IPS DF 6.9 (cell line): Measurements from ENCODE around the gene ITGA11.

Source experiments
- DNase-seq: peaks from one replicate; pipeline ENCODE4 v3.0.0-alpha.2; 2013; ENCODE audit warnings: low read depth, low spot score
- H3K27ac ChIP-seq: one replicate; pipeline ENCODE4 v1.5.1; 2013; ENCODE audit warnings: low read length, control low read depth
- H3K27me3 ChIP-seq: 2 replicates; pipeline ENCODE4 v1.6.1; 2013; ENCODE audit warnings: mild to moderate bottlenecking, low read length; ENCODE audit not compliant: control insufficient read depth, insufficient read depth
- H3K36me3 ChIP-seq: 2 replicates; pipeline ENCODE4 v1.6.1; 2013; ENCODE audit warnings: low read length; ENCODE audit not compliant: control insufficient read depth, insufficient read depth
- H3K4me1 ChIP-seq: 2 replicates; pipeline ENCODE4 v1.6.1; 2013; ENCODE audit warnings: low read length; ENCODE audit not compliant: control insufficient read depth, insufficient read depth
- H3K4me3 ChIP-seq: 2 replicates; pipeline ENCODE4 v1.5.1; 2013; ENCODE audit warnings: mild to moderate bottlenecking, low read length
- H3K9me3 ChIP-seq: 2 replicates; pipeline ENCODE4 v1.6.1; 2013; ENCODE audit warnings: low read length, inconsistent platforms; ENCODE audit not compliant: control insufficient read depth, insufficient read depth
- WGBS: extraction: QIAGEN DNeasy Blood & Tissue Kit; methylation state at CpG from one replicate; pipeline ENCODE4 v1.1.7; 2013; ENCODE audit warnings: mixed read lengths, missing lambda C conversion rate; ENCODE audit not compliant: insufficient read length, insufficient coverage; 5-methylcytosine and 5-hydroxymethylcytosine counted together

ITGA11 gene

DNA sequence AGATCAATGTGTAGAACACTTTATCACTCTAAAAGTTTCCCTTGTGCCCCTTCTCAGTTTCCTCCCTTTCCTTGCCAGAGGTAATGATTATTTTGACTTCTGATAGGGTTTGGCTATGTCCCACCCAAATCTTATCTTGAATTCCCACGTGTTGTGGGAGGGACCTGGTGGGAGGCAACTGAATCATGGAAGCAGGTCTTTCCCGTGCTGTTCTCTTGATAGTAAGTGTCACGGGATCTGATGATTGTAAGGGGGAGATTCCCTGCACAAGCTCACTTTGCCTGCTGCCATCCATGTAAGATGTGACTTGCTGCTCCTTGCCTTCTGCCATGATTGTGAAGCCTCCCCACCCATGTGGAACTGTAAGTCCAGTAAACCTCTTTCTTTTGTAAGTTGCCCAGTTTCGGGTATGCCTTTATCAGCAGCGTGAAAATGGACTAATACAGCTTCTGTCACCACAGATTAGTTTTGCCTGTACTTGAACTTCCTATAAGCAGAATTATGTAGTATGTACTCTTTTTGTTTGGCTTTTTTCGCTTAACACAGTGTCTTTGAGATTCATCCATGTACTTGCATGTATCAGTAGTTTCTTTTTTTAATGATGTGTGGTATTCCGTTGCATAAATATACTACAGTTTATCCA, 147.2 kb downstream of the ITGA11 start:
- no peaks in the 10 kb centered on the region for H3K27me3 ChIP-seq
- no peaks in the 10 kb centered on the region for H3K9me3 ChIP-seq
- no peak for DNase-seq
- no CpG with 5 or more reads among the region's 7 CpGs for WGBS
- H3K4me1 ChIP-seq = peaks cover 4% of the 10 kb centered on the region; the same call in 1 of the 2 replicates
- no peaks in the 10 kb centered on the region; the same call in 1 of the 2 replicates for H3K36me3 ChIP-seq
- no peak overlapping the region for H3K27ac ChIP-seq
- no peak overlapping the region for H3K4me3 ChIP-seq

GRCh38 chr15:68283401-68283800, 148.6 kb downstream of the ITGA11 start:
- DNase-seq = no peak
- Histone ChIP-seq H3K4me3 (no peak overlapping the region), H3K27ac (no peak overlapping the region), H3K36me3 (no peaks in the 10 kb centered on the region), H3K9me3 (no peaks in the 10 kb centered on the region), H3K4me1 (peaks cover 4% of the 10 kb centered on the region; the same call in 1 of the 2 replicates), H3K27me3 (no peaks in the 10 kb centered on the region)
- WGBS = no CpG with 5 or more reads among the region's 2 CpGs

GRCh38 chr15:68281008-68281407, 151.0 kb downstream of the ITGA11 start:
- WGBS = no CpG with 5 or more reads among the region's 1 CpG

DNA sequence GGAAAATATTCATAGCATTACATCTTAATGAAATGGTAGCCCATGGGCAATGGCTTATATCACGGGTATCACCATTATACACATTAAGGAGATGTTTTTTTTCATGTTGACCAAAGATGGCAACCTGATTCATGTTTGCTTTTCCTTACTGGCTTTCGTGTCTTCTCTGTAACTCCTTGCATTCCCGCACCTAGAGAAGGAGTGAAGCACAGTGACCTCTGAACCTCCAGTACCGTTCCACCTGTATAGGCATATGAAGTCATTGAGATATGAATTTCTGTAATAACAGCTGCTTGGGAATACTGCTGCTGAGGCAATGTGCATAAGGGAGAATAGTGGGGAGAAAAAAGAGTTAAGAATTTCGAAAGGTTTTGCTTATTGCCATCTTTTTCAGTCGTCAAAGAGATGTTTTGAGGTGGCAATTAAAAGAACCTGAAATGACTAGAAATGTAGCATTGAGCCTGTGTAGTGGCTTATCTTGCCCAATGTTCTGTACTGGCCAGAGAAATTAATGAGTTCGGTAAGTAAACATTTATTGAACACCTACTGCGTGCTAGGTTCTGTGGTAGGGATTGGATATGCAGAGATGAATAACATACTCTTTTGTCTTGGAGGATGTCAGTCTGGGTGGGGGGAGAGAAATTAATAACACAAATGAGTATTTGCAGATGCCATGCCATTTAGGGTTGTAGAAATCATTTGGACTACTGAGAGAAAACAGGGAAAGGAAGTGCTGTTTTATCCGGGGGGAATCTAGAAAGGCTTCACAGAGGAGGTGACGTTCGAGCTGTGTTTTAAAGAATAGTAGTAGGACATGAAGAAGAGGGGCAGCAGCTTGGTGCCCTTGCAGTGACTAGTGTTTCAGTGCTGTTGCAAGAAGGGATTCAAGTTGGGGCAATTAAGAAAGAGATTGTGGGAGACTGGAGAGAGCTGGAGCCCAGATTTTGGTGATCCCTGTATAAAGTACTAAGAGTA, 151.9 kb downstream of the ITGA11 start:
- no CpG with 5 or more reads among the region's 11 CpGs for WGBS
- DNase-seq = no peak
- H3K36me3 ChIP-seq = no peaks in the 10 kb centered on the region
- no peak overlapping the region; the same call in 1 of the 2 replicates for H3K4me3 ChIP-seq
- H3K9me3 ChIP-seq = no peaks in the 10 kb centered on the region
- no peaks in the 10 kb centered on the region for H3K27me3 ChIP-seq
- H3K27ac ChIP-seq = no peak overlapping the region
- H3K4me1 ChIP-seq = peaks cover 4% of the 10 kb centered on the region; the same call in 1 of the 2 replicates

More at GRCh38 chr15:68281008-68281407, 151.0 kb downstream of the ITGA11 start:
- Histone ChIP-seq H3K4me1 (peaks cover 4% of the 10 kb centered on the region; the same call in 1 of the 2 replicates), H3K4me3 (no peak overlapping the region), H3K36me3 (no peaks in the 10 kb centered on the region), H3K27me3 (no peaks in the 10 kb centered on the region), H3K9me3 (no peaks in the 10 kb centered on the region), H3K27ac (no peak overlapping the region)
- no peak for DNase-seq

DNA sequence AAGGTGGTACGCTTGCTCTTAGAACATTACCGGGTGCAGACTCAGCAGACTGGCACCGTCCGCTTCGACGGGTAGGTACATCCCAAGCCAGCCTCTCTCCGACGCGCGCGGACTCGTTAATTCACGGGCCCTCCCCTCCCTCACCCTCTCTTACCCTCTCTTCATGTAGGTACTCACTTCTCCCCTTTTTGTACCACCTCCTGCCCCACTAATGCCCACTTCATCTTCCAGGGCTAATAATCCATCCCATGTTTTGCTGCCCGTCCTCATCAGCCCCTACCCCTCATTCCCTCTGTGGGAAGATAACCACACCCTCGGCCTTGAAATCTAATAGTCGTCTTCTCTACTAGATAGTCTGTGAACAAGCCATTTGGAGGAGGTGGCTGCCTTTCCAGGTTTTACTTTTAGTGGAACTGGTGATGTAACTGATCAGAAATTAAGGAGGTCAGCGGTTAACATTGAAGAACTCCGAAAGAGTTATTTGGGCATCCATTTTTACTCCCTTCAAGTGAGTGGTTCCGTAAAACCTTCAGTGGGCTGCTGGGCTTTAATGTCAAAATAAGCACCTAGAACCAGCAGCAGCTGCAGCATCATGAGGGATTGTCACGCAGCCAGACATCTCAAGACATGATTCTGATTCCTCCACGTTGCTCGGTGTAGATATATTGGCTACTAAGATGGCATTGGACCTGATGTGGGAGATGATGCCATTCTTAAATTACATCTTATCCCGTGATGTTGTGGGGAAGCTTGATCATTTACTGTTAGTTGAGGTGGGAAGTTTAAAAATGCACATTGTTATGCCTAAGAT, 153.2 kb downstream of the ITGA11 start:
- H3K9me3 ChIP-seq = no peaks in the 10 kb centered on the region
- no peaks in the 10 kb centered on the region for H3K36me3 ChIP-seq
- H3K4me1 ChIP-seq = peaks cover 4% of the 10 kb centered on the region; the same call in 1 of the 2 replicates
- no peaks in the 10 kb centered on the region for H3K27me3 ChIP-seq
- no peak overlapping the region for H3K27ac ChIP-seq
- DNase-seq = no peak
- WGBS = no CpG with 5 or more reads among the region's 23 CpGs
- H3K4me3 ChIP-seq = peak overlapping the region; percentile 84

- WGBS = no CpG with 5 or more reads among the region's 22 CpGs
- peaks cover 4% of the 10 kb centered on the region; the same call in 1 of the 2 replicates for H3K4me1 ChIP-seq
- DNase-seq = no peak
Measured at GRCh38 chr15:68278345-68278594, 153.7 kb downstream of the ITGA11 start.

DNA sequence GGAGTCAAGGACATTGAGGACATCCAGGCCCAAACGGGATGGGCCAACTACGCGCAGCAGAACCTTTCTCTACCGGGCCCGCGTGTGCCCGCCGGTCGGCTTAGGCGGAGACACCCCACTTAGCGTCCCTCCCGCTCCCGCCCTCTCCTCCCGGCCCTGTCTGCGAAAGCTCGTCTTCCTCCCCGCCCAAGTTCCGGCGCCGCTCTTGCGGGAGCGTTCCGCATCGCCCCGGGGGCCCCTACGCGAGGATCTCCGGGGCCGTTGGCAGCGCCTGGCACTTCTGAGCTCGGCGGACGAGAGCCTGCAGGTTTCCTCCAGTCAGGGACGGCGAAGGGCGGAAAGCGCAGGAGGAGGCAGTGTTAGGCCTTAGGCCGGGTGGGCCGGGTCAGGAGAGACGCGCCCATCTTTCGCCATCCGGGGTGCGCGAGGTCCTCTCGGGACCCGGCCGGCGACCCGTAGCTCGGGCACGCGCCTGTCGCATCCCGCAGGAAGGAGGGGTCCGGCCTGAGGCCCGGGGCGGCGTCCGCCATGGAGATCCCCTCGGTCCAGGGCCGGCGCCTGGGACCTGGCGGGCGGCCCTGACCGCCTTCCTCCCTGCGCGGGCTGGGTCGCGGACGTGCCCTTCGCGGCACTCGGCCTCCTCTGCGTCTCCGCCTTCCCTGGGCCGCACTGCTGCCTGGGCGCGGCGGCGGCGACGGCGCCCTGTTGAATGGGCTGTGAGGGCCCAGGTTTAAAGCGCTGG, 154.2 kb downstream of the ITGA11 start, which contains the start of gene FEM1B:
FEM1B (plus strand) TSS at position 143 of the 742 bp plus-strand sequence. CDS start 673 bp downstream, outside the sequence.
- Histone ChIP-seq H3K36me3 (no peaks in the 10 kb centered on the region), H3K4me3 (peak within 1 kb of the TSS; percentile 84), H3K27me3 (no peaks in the 10 kb centered on the region), H3K27ac (no peak within 1 kb of the TSS), H3K4me1 (peaks cover 4% of the 10 kb centered on the region; the same call in 1 of the 2 replicates), H3K9me3 (no peaks in the 10 kb centered on the region)
- peak; percentile 57 for DNase-seq
- no CpG with 5 or more reads among the region's 85 CpGs for WGBS

More at GRCh38 chr15:68278345-68278594, 153.7 kb downstream of the ITGA11 start:
- Histone ChIP-seq H3K27me3 (no peaks in the 10 kb centered on the region), H3K9me3 (no peaks in the 10 kb centered on the region), H3K36me3 (no peaks in the 10 kb centered on the region), H3K27ac (no peak overlapping the region), H3K4me3 (peak overlapping the region; percentile 84)

DNA sequence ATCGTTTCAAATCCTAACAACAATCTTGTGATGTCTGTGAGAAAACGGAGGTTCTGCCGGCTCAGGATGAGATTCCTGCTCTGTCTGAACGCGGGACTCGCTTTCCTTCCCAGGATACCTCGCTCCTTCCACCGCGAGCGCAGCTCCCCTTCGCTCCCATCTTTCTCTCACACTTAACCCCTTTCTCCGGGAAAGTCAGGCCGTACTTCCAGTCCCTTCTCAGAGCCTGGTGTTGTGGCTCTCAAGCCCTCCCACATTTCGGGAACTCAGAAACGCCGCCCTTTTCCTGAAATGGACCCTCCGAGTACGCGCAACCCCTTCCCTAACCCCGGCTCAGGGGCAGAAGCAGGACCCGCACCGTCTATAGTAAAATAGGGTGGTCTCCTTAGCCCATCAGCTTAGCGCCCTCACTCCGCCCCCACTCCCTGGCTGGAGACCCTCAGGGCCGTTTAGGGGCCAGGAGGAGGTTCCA, 154.8 kb downstream of the ITGA11 start:
- H3K27ac ChIP-seq = no peak overlapping the region
- peak overlapping the region; percentile 84; the same call in 1 of the 2 replicates for H3K4me3 ChIP-seq
- H3K4me1 ChIP-seq = peaks cover 4% of the 10 kb centered on the region; the same call in 1 of the 2 replicates
- no peaks in the 10 kb centered on the region for H3K9me3 ChIP-seq
- no peaks in the 10 kb centered on the region for H3K27me3 ChIP-seq
- no CpG with 5 or more reads among the region's 25 CpGs for WGBS
- no peak for DNase-seq
- H3K36me3 ChIP-seq = no peaks in the 10 kb centered on the region

DNA sequence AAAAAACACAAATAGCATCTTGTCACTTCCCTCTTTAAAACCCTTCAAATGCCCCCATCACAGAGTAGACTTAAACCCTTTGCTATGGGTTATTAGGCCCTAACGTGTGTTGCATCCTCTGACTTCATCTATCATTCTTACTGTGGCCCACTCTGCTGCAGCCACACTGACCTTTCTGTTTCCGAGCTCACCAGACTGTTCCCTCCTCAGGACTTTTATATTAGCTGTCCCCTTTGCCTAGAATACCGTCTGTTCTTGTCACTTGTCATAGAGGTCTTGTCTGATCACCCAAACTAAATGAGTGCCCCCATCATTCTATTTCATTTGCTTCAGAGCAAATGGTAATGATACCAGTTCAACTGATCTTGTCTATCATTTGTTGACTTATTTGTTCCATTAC, 155.3 kb downstream of the ITGA11 start:
- peaks cover 4% of the 10 kb centered on the region for H3K4me1 ChIP-seq
- H3K36me3 ChIP-seq = no peaks in the 10 kb centered on the region
- no peak overlapping the region for H3K27ac ChIP-seq
- H3K4me3 ChIP-seq = peak overlapping the region; percentile 84; the same call in 1 of the 2 replicates
- no peak for DNase-seq
- no peaks in the 10 kb centered on the region for H3K27me3 ChIP-seq
- no peaks in the 10 kb centered on the region for H3K9me3 ChIP-seq
- WGBS = no CpG with 5 or more reads among the region's 3 CpGs
